Endothelial cell (in vitro differentiated cells): Measurements from ENCODE around the gene PAPPA. TPM values are rescaled to one million over a fixed set of nuclear protein-coding genes. Genes with fewer than 3 reads are reported as not detected.

Experiments used
- DNase-seq: peaks from one replicate; pipeline ENCODE4 v3.0.0; 2021; ENCODE audit warnings: low spot score
- H3K27ac Mint-ChIP-seq: one replicate; pipeline ENCODE4 v1.8.0; 2021; ENCODE audit warnings: mixed read lengths, inconsistent platforms; ENCODE audit not compliant: unreplicated experiment
- H3K27me3 Mint-ChIP-seq: one replicate; pipeline ENCODE4 v1.8.0; 2021; ENCODE audit warnings: mild to moderate bottlenecking, moderate library complexity, mixed read lengths, inconsistent platforms; ENCODE audit not compliant: unreplicated experiment
- H3K36me3 Mint-ChIP-seq: one replicate; pipeline ENCODE4 v1.8.0; 2021; ENCODE audit warnings: mild to moderate bottlenecking, low read depth, mixed read lengths, inconsistent platforms; ENCODE audit not compliant: unreplicated experiment
- H3K4me1 Mint-ChIP-seq: one replicate; pipeline ENCODE4 v1.8.0; 2021; ENCODE audit warnings: mild to moderate bottlenecking, mixed read lengths, inconsistent platforms; ENCODE audit not compliant: unreplicated experiment
- H3K4me3 Mint-ChIP-seq: one replicate; pipeline ENCODE4 v1.8.0; 2021; ENCODE audit warnings: mild to moderate bottlenecking, mixed read lengths, inconsistent platforms; ENCODE audit not compliant: unreplicated experiment
- H3K9me3 Mint-ChIP-seq: one replicate; pipeline ENCODE4 v1.8.0; 2021; ENCODE audit warnings: mixed read lengths, inconsistent platforms; ENCODE audit not compliant: unreplicated experiment
- total RNA-seq: library from RNA; stranded (reverse); fragmentation: NEBNext Ultra II Directional; extraction: Animal tissue kit (Norgen Biotek cat#: 25700); gene quantifications from one replicate; pipeline ENCODE4 v1.2.1, GENCODE V29; 2021; ENCODE audit not compliant: unreplicated experiment
- TF ChIP-seq, protein P1 (sequence below): fragments of 200-600 bp; sonication (generic); IDR thresholded peaks from one replicate; pipeline ENCODE4 v1.5.0; 2021; ENCODE audit warnings: antibody characterized with exemption; ENCODE audit not compliant: unreplicated experiment

The PAPPA gene
- total RNA-seq, 1 donor from 2014 or later: 1.4 TPM

DNA sequence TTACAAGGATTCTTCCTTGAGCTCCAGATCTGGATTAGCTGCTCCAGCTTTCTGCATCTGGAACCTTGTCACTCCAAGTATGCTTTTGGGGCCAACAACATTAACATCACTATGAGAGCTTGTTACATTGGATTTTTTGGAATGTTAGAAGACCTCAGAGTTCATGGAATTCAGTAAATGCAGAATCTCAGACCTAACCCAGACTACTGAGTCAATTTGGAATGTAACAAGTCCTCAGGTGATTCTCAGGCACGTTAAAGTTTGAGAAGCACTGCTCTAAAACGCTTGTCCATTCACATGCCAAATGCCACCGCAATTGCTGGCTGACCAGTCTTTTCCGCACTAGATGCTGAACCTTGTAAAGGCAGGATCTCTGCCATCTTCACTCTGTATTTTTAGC lies 282.1 kb downstream of the PAPPA start:
- no peak for DNase-seq
- H3K27me3 Mint-ChIP-seq: no peaks in the 10 kb centered on the region
- no peaks in the 10 kb centered on the region for H3K36me3 Mint-ChIP-seq
- H3K4me1 Mint-ChIP-seq: peaks cover 3% of the 10 kb centered on the region
- no peaks in the 10 kb centered on the region for H3K9me3 Mint-ChIP-seq
- no peak overlapping the region for H3K27ac Mint-ChIP-seq
- TF ChIP-seq, protein P1, sequence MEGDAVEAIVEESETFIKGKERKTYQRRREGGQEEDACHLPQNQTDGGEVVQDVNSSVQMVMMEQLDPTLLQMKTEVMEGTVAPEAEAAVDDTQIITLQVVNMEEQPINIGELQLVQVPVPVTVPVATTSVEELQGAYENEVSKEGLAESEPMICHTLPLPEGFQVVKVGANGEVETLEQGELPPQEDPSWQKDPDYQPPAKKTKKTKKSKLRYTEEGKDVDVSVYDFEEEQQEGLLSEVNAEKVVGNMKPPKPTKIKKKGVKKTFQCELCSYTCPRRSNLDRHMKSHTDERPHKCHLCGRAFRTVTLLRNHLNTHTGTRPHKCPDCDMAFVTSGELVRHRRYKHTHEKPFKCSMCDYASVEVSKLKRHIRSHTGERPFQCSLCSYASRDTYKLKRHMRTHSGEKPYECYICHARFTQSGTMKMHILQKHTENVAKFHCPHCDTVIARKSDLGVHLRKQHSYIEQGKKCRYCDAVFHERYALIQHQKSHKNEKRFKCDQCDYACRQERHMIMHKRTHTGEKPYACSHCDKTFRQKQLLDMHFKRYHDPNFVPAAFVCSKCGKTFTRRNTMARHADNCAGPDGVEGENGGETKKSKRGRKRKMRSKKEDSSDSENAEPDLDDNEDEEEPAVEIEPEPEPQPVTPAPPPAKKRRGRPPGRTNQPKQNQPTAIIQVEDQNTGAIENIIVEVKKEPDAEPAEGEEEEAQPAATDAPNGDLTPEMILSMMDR: no peak
- no peak overlapping the region for H3K4me3 Mint-ChIP-seq

DNA sequence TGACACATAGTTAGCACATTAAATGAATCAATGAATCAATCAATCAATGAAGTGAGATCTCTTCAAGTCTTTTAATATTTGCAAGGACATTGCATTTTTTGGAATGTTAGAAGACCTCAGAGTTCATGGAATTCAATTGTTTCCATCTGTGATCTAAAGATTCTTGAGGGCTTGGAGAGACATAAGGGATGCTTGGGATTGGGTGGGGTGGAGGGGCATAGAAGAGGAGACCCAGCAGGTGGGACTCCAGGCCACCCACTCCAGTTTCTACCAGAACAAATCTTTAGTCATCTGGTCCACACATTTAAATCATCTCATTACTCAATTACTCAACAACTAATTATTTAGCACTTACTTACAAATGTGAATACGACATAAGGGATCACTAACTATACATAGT lies 282.5 kb downstream of the PAPPA start:
- DNase-seq: no peak
- H3K9me3 Mint-ChIP-seq: no peaks in the 10 kb centered on the region
- H3K4me3 Mint-ChIP-seq: no peak overlapping the region
- TF ChIP-seq, protein P1: no peak
- H3K4me1 Mint-ChIP-seq: peaks cover 3% of the 10 kb centered on the region
- no peaks in the 10 kb centered on the region for H3K36me3 Mint-ChIP-seq
- no peaks in the 10 kb centered on the region for H3K27me3 Mint-ChIP-seq
- H3K27ac Mint-ChIP-seq: no peak overlapping the region

DNA sequence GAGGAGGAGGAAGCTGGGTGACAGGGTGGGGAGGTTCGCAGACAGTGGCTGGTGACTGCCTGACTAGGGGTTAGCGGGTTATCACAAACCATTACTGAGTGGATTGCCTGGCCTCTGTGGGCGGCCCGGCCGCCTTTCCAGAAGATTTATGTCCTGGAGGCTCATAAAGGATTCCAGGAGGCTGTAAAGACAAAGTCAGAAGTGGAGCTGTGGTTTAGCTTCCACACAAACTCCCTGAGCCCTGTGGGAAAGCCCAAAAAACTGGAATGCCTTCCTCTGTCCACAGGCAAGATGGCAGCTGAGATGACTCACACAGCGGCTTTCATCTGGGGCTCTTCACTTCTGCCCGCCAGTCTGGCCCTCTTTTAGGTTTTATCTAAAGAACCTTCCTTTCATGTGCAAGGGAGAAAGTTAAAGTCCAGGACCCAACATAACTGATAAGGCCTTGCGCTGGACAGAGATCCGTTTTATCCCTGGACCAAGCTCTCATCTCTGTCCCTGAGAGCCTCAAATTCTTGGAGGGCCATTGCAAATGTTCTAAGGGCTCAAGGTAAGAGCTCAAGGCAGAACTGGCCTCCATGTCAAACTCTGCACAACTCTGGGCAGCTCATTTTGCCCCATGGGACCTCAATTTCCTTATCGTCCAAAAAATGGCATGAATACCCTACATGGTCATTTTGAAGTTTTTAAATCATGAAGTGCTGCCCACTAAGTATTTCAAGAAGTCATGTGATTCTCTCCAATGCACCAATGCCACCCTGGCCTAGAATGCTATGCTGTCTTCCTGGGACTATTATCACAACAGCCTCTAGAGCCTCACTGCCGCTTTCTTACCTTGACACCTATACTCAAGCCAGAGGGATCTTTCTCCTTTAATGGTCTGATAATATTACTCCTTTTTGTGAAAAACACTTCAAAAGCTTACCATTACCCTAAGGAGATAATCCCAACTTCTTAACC lies 284.1 kb downstream of the PAPPA start:
- Mint-ChIP-seq H3K9me3 (no peaks in the 10 kb centered on the region), H3K27ac (no peak overlapping the region), H3K36me3 (no peaks in the 10 kb centered on the region), H3K4me1 (peaks cover 2% of the 10 kb centered on the region), H3K4me3 (no peak overlapping the region), H3K27me3 (no peaks in the 10 kb centered on the region)
- TF ChIP-seq, protein P1: no peak
- no peak for DNase-seq

DNA sequence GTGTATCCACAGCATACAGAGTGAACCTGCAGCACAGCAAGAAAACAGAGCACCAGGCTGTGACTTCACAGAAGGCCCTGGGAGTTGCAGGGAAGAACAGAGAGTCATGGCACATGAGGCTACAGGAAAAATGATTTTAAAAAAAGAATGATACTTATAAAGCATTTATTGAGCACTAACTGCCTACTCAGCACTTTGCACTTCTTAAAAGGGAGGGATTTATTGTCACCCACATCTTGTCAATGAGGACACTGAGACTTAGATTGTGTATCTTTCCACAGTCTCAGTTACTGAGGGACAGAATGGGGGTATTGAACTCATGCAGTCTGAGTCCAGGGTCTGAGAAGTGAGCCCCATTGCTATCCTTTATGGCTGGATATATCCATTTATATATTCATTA lies 288.9 kb downstream of the PAPPA start:
- DNase-seq: no peak
- TF ChIP-seq, protein P1: no peak
- H3K4me3 Mint-ChIP-seq: no peak overlapping the region
- H3K27ac Mint-ChIP-seq: no peak overlapping the region
- H3K27me3 Mint-ChIP-seq: no peaks in the 10 kb centered on the region
- no peaks in the 10 kb centered on the region for H3K9me3 Mint-ChIP-seq
- H3K4me1 Mint-ChIP-seq: no peaks in the 10 kb centered on the region
- no peaks in the 10 kb centered on the region for H3K36me3 Mint-ChIP-seq

DNA sequence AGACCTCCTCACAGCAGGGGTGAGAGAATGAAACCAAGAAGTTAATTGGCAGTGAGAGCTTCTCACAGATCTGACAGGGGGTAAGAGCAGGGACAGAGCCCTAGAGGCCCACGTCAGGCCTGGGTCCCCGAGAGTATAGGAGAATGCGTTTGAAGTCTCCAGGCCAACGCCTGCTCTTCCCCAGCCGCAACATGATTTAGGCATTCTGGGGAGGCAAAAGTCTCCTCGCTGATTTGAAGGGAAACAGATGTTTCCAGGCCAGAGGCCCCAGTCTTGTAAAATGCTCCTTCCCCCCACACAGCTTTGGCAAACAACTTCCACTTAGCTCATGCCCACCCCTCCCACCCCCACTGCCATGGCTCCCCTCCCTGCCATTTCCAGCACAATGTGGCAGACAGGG lies 294.3 kb downstream of the PAPPA start:
- no peaks in the 10 kb centered on the region for H3K9me3 Mint-ChIP-seq
- no peaks in the 10 kb centered on the region for H3K4me1 Mint-ChIP-seq
- no peak for DNase-seq
- TF ChIP-seq, protein P1: no peak
- H3K4me3 Mint-ChIP-seq: no peak overlapping the region
- H3K36me3 Mint-ChIP-seq: no peaks in the 10 kb centered on the region
- H3K27me3 Mint-ChIP-seq: no peaks in the 10 kb centered on the region
- H3K27ac Mint-ChIP-seq: no peak overlapping the region
